SK-N-SH treated with all-trans-retinoic acid at 6 μM for 48 hours (cell line): ENCODE data around the gene KRTAP9-3.

Source experiments
- ARNTL ChIP-seq: fragments of 450-650 bp; formaldehyde crosslinking; IDR thresholded peaks from 2 replicates; pipeline ENCODE4 v1.5.0; 2020; ENCODE audit warnings: low read depth, mild to moderate bottlenecking, moderate library complexity, borderline replicate concordance
- CREB5 ChIP-seq: fragments of 250-450 bp; sonication (Bioruptor Pico); IDR thresholded peaks from 2 replicates; pipeline ENCODE4 v1.5.1; 2020; ENCODE audit warnings: low read depth, mild to moderate bottlenecking, moderate library complexity
- ISL1 ChIP-seq: fragments of 250-450 bp; sonication (Bioruptor Pico); IDR thresholded peaks from 2 replicates; pipeline ENCODE4 v2.1.2; 2022; ENCODE audit warnings: mild to moderate bottlenecking, moderate library complexity
- RARB ChIP-seq: fragments of 250-450 bp; sonication (Bioruptor Pico); IDR thresholded peaks from 2 replicates; pipeline ENCODE4 v1.8.0; 2021; ENCODE audit warnings: mild to moderate bottlenecking, moderate library complexity
- TCF4 ChIP-seq: fragments of 250-450 bp; sonication (Bioruptor Pico); IDR thresholded peaks from 2 replicates; pipeline ENCODE4 v1.8.0; 2021; ENCODE audit warnings: mild to moderate bottlenecking, moderate library complexity, borderline replicate concordance
- TOX ChIP-seq: fragments of 250-450 bp; sonication (Bioruptor Pico); IDR thresholded peaks from 2 replicates; pipeline ENCODE4 v1.8.0; 2021; ENCODE audit warnings: mild to moderate bottlenecking, moderate library complexity, borderline replicate concordance
- ZC3H10 ChIP-seq: fragments of 250-450 bp; sonication (Bioruptor Pico); IDR thresholded peaks from 2 replicates; pipeline ENCODE4 v1.5.1; 2021; ENCODE audit warnings: mild to moderate bottlenecking, moderate library complexity
- ZNF70 ChIP-seq: fragments of 450-650 bp; formaldehyde crosslinking; IDR thresholded peaks from 2 replicates; pipeline ENCODE4 v1.5.0; 2020; ENCODE audit warnings: mild to moderate bottlenecking, moderate library complexity
- TF ChIP-seq, protein P1 (sequence below): fragments of 250-450 bp; sonication (Bioruptor Pico); IDR thresholded peaks from 2 replicates; pipeline ENCODE4 v1.8.0; 2020; ENCODE audit warnings: mild to moderate bottlenecking, moderate library complexity, borderline replicate concordance

GRCh38 chr17:41263212-41263611 lies 31.0 kb downstream of the KRTAP9-3 start:
- TF ChIP-seq ARNTL (CRISPR knock-in tag) (no peak), ZNF70 (CRISPR knock-in tag) (no peak), RARB (CRISPR knock-in tag) (no peak), ZC3H10 (CRISPR knock-in tag) (no peak), TOX (CRISPR knock-in tag) (no peak), CREB5 (CRISPR knock-in tag) (no peak), TCF4 (CRISPR knock-in tag) (no peak), ISL1 (no peak)
- TF ChIP-seq, protein P1, sequence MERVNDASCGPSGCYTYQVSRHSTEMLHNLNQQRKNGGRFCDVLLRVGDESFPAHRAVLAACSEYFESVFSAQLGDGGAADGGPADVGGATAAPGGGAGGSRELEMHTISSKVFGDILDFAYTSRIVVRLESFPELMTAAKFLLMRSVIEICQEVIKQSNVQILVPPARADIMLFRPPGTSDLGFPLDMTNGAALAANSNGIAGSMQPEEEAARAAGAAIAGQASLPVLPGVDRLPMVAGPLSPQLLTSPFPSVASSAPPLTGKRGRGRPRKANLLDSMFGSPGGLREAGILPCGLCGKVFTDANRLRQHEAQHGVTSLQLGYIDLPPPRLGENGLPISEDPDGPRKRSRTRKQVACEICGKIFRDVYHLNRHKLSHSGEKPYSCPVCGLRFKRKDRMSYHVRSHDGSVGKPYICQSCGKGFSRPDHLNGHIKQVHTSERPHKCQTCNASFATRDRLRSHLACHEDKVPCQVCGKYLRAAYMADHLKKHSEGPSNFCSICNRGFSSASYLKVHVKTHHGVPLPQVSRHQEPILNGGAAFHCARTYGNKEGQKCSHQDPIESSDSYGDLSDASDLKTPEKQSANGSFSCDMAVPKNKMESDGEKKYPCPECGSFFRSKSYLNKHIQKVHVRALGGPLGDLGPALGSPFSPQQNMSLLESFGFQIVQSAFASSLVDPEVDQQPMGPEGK = no peak
